Urothelium cell line (cell line): ENCODE results near the gene MCOLN2.
A peak's percentile ranks its signal among the peaks of the same experiment; 100 is the strongest.
"Not testable (repeated sequence)": the region's sequence is repeated elsewhere in the genome, so short reads cannot be mapped to it uniquely, and the experiment has no call there.

Experiments
- DNase-seq: peaks from one replicate; pipeline ENCODE4 v3.0.0; 2011; ENCODE audit warnings: low spot score, mixed read lengths
- FAIRE-seq: peaks from 2 replicates; lab custom pipeline; 2011; peaks lifted over from hg19 to GRCh38; lab: Jason Lieb, UNC

The MCOLN2 gene

DNA sequence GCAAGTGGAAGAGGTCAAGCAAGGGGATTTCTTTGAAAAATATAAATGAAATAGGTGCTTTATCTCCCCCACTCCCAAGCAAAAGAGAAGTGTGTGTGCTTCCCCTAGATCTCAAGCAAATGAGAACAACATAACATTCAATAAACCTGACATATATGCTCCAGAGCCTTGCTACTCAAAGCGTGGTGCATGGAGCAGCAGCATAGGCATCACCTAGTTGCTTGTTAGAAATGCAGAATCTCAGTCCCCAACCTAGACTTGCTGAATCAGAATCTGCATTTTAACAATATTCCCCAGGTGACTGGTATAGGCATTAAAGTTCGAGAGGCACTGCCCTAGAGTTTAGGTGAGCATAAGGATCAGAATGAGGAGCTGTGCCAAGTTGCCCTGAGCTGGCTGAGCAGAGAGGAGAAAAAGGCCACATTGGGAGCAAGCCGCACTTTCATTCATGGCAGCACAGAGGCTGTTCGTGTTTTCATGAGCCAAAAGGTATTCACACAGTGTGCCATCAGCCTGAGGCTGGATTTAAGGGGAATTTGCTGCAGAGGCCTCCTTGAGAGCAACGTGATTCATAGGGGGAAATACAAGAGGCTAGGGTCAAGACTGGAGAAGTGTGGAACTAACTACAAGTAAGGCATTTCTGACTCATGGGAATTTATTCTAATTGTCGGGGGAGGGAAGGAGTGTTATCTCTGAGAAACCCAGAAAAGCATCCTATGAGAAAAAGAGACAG lies 89.7 kb downstream of the MCOLN2 start:
- DNase-seq, result no peak
- no peak for FAIRE-seq

DNA sequence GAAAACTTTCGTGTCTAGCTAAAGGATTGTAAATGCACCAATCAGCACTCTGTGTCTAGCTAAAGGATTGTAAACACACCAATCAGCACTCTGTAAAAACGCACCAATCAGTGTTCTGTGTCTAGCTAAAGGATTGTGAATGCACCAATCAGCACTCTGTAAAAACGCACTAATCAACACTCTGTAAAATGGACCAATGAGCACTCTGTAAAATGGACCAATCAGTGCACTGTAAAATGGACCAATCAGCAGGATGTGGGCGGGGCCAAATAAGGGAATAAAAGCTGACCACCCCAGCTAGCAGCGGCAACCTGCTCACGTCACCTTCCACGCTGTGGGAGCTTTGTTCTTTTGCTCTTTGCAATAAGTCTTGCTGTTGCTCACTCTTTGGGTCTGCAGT lies 94.2 kb downstream of the MCOLN2 start:
- FAIRE-seq, result not testable (repeated sequence)

DNA sequence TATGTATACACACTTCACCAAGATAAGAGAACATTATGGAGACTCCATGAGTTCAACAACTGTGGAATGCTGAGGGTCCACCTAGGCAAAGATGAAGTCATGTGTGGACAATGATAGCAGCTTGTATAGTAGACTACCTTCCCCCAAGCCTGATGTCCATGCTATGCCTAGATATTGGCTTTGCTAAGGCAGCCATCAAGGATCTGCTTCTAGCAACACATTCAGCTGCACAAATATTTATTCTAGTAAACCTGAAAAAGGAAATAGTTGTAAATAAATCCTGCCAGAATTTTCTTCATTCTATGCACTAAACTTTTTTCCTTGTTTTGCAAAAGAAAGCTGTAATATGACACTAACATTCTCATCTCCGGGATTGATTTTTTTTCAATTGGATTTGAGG lies 96.9 kb downstream of the MCOLN2 start:
- FAIRE-seq (no peak), DNase-seq (no peak)

More for the DNA sequence above, 94.2 kb downstream of the MCOLN2 start:
- DNase-seq, result not testable (repeated sequence)

DNA sequence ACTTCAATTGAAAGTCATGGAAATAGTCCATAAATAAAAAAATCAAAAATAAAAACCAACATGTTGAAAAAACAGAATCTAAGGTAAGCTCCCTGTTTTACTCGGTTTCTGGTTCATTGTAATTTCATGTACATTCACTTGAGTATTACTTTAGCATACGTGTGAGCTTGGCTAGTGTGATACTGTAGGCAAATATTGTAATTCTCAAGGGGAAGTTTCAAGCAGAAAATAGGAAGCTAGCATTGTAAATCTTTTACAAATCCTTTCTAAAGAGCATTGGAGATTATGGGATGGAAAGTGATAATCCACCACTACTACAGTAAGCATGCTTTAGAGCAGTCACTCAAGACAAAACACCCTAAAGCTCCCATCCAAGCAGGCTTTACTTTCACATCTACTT lies 100.6 kb downstream of the MCOLN2 start:
- DNase-seq, result no peak
- no peak for FAIRE-seq

DNA sequence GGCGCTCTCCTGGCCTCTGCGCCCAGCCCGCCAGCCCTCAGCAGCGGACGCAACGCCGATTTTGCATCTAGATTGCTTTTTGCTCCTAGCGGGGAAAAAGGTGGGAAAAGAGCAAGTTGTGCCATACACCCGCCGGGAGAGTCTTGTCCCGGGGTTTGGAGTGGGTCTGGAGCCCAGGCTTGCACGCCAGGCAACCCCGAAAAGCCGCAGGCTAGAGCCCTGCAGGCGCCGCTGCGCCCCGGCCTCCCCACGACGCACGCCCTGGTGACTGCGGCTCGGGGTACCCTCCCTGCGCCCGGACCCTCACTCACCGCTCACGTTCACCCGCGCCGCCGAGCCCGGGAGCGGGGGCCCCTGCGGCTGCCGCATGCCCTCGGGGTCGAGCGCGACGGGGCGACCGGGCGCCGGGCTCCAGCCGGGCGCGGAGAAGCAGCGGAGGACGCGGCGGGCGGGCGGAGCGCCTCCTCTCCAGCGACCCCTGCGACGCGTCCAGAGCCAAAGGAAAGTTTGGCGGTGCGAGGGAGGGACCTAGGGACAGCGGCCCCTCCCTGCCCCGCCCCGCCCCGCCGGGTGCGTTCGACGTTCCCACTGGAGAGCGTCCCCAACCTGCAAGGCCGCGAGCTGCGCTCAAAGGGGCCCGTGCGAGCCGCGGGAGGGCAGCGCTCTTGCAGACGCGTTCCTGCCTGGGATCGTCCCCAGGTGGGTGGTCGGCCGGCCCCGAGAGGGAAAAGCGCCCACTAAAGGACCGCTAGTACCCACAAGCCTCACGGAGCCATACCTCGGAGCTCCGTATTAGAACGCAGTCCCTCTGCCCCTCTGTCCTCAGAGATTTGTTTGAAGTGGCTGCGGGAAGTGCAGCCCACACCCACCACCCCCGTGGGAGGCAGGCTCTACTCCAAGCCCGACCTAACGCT lies 104.0 kb downstream of the MCOLN2 start, which contains the start of gene LPAR3:
TSS of gene LPAR3 (minus strand) at position 502 of the 914 bp plus-strand sequence. CDS start 27,086 bp downstream, outside the sequence.
- FAIRE-seq (no peak), DNase-seq (no peak)

DNA sequence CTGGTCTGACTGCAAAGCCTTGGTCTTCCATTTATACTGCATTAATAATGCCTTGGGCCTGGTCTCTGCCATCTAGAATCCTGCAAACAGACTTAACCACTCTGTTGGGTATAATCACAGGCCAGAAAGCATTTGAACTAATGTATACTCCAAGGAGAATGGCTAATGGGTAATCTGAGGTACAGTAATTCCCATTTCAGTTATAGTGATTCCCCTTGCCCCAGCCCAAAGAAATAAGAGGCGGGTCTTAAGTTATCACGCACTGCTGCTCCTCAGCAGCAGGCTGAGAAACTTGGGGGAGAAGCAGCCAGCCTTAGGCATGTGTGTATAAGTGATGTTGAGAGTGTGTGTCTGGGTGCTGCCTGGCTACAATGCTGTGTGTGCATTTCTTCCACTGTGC lies 106.3 kb downstream of the MCOLN2 start:
- no peak for DNase-seq
- peak; percentile 52 for FAIRE-seq

DNA sequence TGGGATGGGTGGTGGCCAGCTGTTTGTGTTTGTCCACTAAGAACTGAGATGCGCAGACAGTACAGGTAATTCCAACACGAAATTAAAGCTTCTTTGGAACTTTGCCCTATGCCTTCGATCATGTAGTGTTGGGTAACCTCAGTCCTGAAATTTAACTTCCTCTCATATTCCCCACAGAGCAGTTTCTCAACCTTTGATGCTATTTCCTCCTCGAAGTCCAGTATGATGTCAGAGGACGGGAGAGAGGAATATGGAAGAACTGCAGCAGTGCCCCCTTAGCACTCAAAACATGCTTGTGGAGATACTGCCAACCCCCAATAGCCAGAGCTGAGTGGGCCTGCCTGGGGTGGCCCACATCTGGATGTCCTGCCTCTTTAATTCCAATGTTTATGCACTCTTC lies 107.5 kb downstream of the MCOLN2 start:
- FAIRE-seq (no peak), DNase-seq (no peak)

DNA sequence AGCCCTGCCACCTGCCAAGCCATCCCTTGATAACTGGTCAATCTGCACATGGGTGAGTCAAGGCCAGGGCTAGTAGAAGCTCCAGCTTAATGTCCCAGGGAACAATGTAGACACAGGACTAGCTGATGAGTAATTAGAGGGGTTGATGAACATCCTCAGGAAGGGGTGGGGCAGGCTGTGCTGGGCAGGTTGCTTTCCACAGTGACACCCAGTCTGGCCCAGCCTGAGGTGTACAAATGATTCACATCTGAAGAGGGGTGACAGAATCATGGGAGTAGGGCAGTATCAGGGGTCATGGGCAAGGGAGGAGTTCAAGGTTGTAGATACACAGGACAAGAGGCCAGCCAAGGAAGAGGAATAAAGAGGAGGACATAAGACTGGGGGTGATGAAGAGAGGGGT lies 108.2 kb downstream of the MCOLN2 start:
- FAIRE-seq, result no peak
- DNase-seq, result no peak

DNA sequence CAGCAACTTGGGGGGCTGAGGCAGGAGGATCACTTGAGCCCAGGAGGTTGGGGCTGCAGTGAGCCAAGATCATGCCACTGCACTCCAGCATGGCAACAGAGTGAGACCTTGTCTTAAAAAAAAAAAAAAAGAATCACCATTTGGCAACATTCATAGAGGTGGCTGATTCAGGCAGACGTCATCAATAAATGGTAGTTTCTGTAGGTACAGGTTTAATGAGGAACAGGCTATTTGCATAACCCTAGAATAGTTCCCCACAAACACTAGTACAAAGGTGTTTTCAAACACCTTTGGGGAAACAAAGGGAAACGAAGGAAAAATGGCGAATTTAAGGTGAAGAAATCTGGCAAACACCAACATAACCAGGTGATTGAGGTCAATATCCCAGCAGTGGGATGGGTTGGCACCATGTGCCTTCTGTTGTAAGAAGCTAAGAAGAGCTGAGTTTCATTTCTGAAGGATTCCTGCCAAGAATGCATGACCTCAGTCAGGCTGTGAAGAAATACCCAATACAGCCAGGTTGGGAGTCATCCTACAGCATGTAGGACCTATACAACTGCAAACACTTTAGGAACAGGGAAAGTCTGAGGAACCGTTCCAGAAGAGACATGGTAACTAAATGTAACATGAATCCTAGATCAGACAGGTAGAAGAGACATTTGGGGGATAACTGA lies 109.5 kb downstream of the MCOLN2 start:
- FAIRE-seq (no peak), DNase-seq (no peak)

DNA sequence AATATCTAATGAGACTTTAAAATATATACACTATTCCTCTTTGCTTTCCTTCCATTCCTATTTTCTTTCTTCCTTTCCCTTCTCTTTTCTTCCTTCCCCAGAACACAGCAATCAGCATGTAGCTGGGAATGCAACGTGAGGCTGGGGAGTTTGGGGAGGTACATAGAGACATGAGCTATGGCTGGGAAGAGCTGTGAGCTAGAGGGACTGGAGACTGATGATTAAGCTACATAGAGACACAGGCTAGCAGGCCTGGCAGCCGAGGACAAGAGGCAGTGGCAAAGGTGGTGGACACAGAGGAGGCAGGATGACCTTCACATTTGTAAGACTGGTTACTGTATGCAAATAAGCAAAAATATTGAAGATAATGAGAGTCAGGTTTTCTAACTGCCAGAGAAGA lies 111.4 kb downstream of the MCOLN2 start:
- FAIRE-seq (no peak), DNase-seq (no peak)

DNA sequence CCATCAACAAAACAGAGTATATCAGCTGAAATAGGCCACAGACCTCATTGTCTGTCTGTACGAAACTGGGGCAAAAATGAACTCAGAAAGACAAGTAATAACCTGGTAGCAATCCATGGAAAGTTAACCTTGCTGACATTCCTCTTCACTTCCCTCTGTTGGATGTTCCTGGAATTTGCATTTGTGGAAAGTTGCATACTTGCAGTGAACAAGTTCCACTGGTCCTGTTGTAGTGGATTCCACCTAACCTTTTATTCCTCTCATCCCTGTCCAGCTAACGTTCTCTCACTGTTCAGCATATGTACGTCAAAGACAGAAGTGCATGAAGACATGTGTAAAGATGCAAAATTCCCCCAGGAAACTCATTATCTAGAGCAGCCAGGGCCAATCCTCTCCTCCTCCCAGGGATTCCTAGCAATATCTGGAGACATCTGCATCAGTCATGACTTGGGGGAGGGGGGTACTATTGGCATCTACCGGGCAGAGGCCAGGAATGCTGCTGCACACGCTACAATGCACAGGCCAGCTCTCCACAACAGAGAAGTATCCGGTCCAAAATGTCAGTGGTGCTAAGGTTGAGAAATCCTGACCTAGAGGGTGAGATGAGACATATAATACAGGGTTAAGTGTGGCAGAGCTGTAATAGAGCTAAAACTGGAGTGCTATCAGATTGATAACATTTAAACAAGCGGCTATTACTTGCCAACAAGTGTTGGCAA lies 112.1 kb downstream of the MCOLN2 start:
- no peak for DNase-seq
- peak; percentile 48 for FAIRE-seq

DNA sequence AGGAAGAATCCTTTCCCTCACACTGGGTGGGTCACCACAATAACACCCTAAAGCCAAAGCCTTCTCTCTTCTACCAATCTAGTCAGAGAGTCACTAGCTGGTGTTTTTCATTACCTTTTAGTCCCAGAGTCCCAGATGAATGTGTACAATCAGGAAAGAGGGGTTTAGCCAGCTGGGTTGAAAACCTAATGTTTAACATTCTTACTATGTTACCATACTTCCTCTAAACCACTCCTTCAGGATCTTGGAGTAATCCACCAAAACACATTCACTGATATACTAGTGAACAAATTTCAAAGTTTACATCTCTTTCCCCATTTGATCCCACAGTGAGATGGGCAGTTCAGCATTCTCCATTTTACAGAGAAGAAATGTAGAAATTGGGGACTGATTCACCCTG lies 113.6 kb downstream of the MCOLN2 start:
- no peak for FAIRE-seq
- DNase-seq, result no peak

DNA sequence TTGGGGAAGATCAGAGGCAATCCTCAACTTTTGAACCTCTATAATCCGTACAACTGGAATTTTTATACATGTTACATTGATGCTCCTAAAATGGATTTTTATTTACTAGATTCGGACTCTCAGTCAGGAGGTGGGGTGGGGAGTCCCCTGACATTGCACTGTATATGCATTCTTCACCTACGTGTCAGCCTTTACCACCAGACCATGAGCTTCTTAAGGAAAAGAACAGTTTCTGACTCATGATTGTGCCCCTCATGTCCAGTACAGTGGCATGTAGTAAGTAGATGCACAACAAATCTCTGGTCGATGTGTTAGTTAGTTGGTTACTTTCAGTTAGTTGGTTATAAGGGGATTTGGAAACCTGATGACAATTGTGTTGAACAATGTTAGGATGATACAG lies 119.3 kb downstream of the MCOLN2 start:
- FAIRE-seq (no peak), DNase-seq (no peak)

DNA sequence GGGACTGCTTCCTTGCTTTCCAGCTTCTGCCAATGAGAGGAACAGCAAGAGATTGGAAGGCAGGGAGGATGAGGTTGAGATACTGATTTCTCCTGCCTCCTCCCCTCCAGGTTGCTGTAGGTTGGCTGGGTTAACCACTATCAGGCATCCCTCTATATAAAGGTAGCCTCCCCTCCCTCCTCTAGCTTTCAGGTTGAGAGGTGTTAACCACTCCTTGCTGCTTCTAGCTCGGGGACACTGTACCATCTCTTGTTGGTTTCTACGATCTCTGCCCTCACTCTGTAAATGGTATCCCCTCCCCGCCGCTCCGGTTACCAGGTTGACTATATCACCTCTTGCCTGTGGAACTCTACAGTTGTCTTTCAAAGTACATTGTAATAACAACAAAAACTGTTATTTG lies 120.6 kb downstream of the MCOLN2 start:
- FAIRE-seq (no peak), DNase-seq (no peak)
